Measurements from ENCODE around the gene CTH.

DNA sequence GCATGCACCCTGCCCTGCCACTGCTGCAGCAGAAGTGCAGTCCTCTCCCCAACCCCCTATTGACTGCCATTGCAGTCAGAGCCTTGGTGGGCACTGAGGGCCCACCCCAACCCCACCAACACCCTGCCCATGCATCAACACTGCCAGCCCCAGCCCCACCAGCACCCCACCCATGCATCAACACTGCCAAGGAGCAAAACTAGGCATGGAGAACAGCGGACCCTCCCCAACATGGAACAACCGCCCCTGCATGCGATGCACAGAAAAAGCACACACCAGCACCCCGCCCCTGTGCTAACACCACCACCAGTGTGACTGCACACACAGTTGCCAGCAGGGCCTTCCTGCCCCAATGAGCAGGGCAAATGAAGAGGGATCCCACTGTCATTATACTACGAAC is 57.1 kb downstream of the CTH start:
- TF ChIP-seq, protein P1, sequence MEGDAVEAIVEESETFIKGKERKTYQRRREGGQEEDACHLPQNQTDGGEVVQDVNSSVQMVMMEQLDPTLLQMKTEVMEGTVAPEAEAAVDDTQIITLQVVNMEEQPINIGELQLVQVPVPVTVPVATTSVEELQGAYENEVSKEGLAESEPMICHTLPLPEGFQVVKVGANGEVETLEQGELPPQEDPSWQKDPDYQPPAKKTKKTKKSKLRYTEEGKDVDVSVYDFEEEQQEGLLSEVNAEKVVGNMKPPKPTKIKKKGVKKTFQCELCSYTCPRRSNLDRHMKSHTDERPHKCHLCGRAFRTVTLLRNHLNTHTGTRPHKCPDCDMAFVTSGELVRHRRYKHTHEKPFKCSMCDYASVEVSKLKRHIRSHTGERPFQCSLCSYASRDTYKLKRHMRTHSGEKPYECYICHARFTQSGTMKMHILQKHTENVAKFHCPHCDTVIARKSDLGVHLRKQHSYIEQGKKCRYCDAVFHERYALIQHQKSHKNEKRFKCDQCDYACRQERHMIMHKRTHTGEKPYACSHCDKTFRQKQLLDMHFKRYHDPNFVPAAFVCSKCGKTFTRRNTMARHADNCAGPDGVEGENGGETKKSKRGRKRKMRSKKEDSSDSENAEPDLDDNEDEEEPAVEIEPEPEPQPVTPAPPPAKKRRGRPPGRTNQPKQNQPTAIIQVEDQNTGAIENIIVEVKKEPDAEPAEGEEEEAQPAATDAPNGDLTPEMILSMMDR (IDR thresholded peaks at IDR 0.05) = no peak
- no peak for TF ChIP-seq JUND (IDR thresholded peaks at IDR 0.05)
- no peak for TF ChIP-seq SMC3 (IDR thresholded peaks at IDR 0.05; ENCODE audit: low read depth, low read length)
- TF ChIP-seq EZH2phosphoT487 (IDR thresholded peaks at IDR 0.05; ENCODE audit: borderline replicate concordance, low read depth) = no peak
- no peak for TF ChIP-seq EP300 (IDR thresholded peaks at IDR 0.05; ENCODE audit: borderline replicate concordance in 1 of 2, low read depth in 1 of 2, low read length in 1 of 2)
- no peak for TF ChIP-seq YY1 (IDR thresholded peaks at IDR 0.05; ENCODE audit: low read depth)
- TF ChIP-seq RAD21 (IDR thresholded peaks at IDR 0.05; ENCODE audit: low read length) = no peak
- TF ChIP-seq SIN3A (IDR thresholded peaks at IDR 0.05; ENCODE audit: borderline replicate concordance, low read depth, low read length) = no peak
- TF ChIP-seq TAF1 (IDR thresholded peaks at IDR 0.05; ENCODE audit: borderline replicate concordance, low read depth, low read length) = no peak
- no peak for TF ChIP-seq GABPA (IDR thresholded peaks at IDR 0.05; ENCODE audit: low read depth)
- TF ChIP-seq CHD2 (IDR thresholded peaks at IDR 0.05; ENCODE audit: low read length, partially characterized antibody) = no peak
- no peak for TF ChIP-seq MXI1 (IDR thresholded peaks at IDR 0.05; ENCODE audit: low read depth, low read length)
- no peak for TF ChIP-seq NFIC (IDR thresholded peaks at IDR 0.05; ENCODE audit: borderline replicate concordance)

Data from SK-N-SH (cell line).